Measurements from ENCODE around the gene DERA. TPM values are rescaled to one million over a fixed set of nuclear protein-coding genes. Genes with fewer than 3 reads are reported as not detected.
A peak's percentile ranks its signal among the peaks of the same experiment; 100 is the strongest.
"Not testable (repeated sequence)": the region's sequence is repeated elsewhere in the genome, so short reads cannot be mapped to it uniquely, and the experiment has no call there.

The DERA gene
- polyA plus RNA-seq, 3 donors, result 44.8 to 48.5 (median 44.9) TPM

DNA sequence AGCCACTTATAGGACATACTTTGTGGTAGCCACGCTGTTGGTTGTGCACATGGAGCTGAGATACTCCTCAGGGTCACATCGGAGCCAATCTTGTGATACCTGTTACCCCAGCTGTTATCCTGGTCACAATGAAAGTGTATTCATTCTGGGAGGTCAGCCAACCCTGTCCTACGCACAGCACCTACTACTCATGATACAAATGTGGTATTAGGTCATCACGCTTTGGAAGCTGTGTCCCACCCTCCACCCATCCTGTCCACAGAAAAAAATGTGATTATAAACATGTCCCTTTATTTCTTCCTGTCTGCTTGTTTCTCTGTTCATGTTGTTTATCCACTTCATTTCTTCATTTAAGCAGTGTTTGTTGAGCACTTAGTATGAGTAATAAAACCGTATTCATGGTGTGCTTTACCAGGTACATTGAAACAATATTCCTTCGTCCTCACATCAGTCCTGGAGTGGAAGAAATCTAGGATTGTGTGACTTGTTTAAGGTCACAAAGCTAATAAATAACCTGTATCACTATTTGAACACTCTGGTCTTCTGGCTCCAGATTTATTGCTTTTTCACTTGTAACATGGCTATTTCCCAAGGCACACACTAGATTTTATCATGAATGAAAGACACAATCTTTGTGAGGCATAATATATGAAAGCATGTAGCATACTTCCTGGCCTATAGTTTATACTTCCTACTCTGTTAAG is 73.1 kb downstream of the DERA start:
- DNase-seq (ENCODE audit: extremely low read depth in 1 of 11, low read depth in 9 of 11, low spot score in 4 of 11), result no peak

DNA sequence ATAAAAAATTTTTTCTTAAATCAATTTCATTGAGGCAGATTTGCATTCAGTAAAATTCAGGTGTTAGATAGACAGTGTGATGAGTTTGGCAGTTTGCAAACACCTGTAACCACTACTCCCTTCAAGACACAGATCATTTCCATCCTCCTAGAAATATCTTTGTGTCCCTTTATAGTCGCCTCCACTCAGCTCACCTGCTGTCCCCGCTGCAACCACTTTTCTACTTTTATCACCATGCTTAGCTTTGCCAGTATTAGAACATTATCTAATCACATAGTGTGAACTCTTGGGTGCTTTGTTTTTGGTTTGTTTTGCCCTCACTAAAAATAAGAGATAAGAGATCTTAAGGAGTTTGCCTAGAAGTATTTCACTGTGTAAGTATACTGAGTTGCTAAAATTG is 73.8 kb downstream of the DERA start:
- no peak for DNase-seq (ENCODE audit: extremely low read depth in 1 of 11, low read depth in 9 of 11, low spot score in 4 of 11)

GRCh38 chr12:15987696-15988095 is 76.6 kb downstream of the DERA start:
- DNase-seq (ENCODE audit: extremely low read depth in 1 of 11, low read depth in 9 of 11, low spot score in 4 of 11), result no peak

- peak in 5 of 11 donors; percentile 23 to 43 (median 38) for DNase-seq (ENCODE audit: extremely low read depth in 1 of 11, low read depth in 9 of 11, low spot score in 4 of 11)
Observed at GRCh38 chr12:15988983-15989755, 78.0 kb downstream of the DERA start.

GRCh38 chr12:15995801-15996200 is 84.7 kb downstream of the DERA start:
- no peak for DNase-seq (ENCODE audit: extremely low read depth in 1 of 11, low read depth in 9 of 11, low spot score in 4 of 11)

- no peak for DNase-seq (ENCODE audit: extremely low read depth in 1 of 11, low read depth in 9 of 11, low spot score in 4 of 11)
Observed at GRCh38 chr12:15996254-15996653, 85.1 kb downstream of the DERA start.

- DNase-seq (ENCODE audit: extremely low read depth in 1 of 11, low read depth in 9 of 11, low spot score in 4 of 11), result no peak
Observed at GRCh38 chr12:15996948-15997347, 85.8 kb downstream of the DERA start.

DNA sequence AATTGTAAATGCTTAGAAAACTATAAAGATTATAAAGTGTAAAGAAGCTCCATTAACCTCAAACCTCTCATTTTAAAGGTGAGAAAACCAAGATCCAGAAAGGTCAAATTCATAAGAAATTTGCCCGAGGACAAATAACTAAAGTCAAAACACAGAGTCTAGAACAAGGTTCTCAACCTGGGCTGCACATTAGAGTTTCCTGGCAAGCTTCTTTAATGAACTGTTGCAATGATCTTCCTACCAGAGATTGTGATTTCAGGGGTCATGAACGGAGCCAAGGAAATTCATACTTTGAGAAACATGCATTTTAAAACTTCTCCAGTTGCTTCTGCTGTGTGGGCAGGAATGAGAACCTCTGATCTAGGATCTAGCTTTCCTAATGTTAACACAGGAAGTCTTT is 86.8 kb downstream of the DERA start:
- DNase-seq (ENCODE audit: extremely low read depth in 1 of 11, low read depth in 9 of 11, low spot score in 4 of 11), result no peak

- DNase-seq (ENCODE audit: extremely low read depth in 1 of 11, low read depth in 9 of 11, low spot score in 4 of 11), result no peak
Observed at GRCh38 chr12:16002880-16003279, 91.7 kb downstream of the DERA start.

DNA sequence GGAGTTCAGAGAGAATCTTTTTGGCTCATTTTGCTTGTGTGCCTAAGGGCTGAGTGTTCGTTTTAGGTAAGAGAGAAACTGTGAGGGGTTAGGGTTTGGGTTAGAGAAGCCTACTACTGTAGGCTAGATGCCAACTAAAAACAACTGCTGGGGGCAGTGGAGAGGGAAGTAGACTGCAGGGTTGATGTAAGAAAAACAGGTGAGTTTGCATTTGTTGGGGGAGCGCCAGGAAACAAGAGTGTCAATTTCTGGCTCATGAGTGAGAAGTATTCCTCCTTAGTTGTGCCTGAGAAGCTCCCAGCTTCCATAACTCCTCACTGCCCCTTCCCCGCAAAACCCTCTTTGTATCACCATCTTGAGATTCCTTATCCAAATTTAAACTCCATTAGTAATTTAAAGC is 92.3 kb downstream of the DERA start:
- DNase-seq (ENCODE audit: extremely low read depth in 1 of 11, low read depth in 9 of 11, low spot score in 4 of 11), result no peak

GRCh38 chr12:16006752-16007151 is 95.6 kb downstream of the DERA start:
- DNase-seq (ENCODE audit: extremely low read depth in 1 of 11, low read depth in 9 of 11, low spot score in 4 of 11), result no peak

GRCh38 chr12:16008421-16008824 is 97.3 kb downstream of the DERA start:
- no peak for DNase-seq (ENCODE audit: extremely low read depth in 1 of 11, low read depth in 9 of 11, low spot score in 4 of 11)

DNA sequence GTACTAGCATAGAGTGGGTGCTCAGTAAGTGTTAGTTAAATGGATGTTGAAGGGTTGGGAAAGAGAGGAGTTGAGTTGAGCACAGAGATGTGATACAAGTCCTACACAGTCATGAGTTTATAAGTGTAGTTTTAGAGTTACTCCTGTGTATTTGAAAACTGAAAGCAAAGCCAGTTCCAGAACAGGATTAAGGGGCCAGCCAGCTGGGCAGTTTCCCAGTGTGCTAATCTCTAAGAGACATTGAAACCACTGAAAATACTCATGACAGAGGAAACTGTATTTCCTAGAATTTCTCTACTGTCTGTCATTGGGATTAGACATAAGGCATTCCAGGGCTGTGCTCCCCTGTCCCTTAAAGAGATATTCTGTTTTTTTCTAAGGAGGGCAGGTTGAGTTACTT is 101.0 kb downstream of the DERA start:
- peak in 1 of 11 donors; percentile 1 for DNase-seq (ENCODE audit: extremely low read depth in 1 of 11, low read depth in 9 of 11, low spot score in 4 of 11)

GRCh38 chr12:16013722-16014121 is 102.6 kb downstream of the DERA start:
- not testable (repeated sequence) for DNase-seq (ENCODE audit: extremely low read depth in 1 of 11, low read depth in 9 of 11, low spot score in 4 of 11)

DNA sequence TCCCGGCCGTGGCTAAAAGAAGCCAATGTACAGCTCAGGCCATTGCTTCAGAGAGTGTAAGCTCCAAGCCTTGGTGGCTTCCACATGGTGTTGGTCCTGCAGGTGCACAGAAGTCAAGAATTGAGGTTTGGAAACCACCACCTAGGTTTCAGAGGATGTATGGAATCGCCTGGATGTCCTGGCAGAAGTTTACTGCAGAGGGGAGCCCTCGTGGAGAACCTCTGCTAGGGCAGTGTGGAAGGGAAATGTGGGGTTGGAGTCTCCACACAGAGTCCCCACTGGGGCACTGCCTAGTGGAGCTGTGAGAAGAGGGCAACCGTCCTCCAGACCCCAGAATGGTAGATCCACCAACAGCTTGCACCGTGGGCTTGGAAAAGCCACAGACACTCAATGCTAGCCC is 103.3 kb downstream of the DERA start:
- DNase-seq (ENCODE audit: extremely low read depth in 1 of 11, low read depth in 9 of 11, low spot score in 4 of 11), result not testable (repeated sequence)

DNA sequence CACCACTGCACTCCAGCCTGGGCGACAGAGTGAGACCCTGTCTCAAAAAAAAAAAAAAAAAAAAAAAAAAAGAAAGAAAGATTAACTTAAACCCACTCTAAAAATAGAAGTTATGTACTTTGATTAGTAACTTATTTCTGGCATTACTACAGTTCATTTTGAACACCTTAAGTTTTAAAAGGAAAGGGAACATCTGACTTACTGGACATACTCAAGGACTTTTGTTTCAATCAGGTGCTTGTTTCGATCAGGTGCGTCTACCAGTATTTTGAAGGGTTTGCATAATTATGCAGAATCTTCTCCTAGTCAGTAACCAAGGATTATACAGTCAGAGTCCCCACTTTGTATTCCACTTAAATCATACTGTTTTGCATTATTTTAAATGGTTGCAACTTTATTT is 105.6 kb downstream of the DERA start:
- no peak for DNase-seq (ENCODE audit: extremely low read depth in 1 of 11, low read depth in 9 of 11, low spot score in 4 of 11)

DNA sequence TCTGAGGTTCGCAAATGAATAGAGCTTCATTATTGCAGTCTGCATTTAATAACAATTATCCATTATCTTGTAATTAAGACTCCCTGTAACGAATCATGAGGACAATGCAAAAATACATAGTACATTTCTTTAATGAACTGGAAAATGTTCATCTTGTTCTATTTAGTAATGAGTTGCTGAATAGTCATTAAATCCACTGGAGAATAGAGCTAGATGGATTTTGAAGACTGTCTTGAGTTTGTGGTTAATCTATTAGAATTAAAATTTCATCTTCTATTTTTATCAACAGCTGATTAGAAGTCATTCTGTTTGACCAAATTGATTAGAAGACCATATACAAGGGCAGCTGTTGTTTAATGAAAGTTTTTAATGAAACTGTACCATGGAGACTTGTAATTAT is 107.2 kb downstream of the DERA start:
- no peak for DNase-seq (ENCODE audit: extremely low read depth in 1 of 11, low read depth in 9 of 11, low spot score in 4 of 11)

- no peak for DNase-seq (ENCODE audit: extremely low read depth in 1 of 11, low read depth in 9 of 11, low spot score in 4 of 11)
Observed at GRCh38 chr12:16019136-16019535, 108.0 kb downstream of the DERA start.

DNA sequence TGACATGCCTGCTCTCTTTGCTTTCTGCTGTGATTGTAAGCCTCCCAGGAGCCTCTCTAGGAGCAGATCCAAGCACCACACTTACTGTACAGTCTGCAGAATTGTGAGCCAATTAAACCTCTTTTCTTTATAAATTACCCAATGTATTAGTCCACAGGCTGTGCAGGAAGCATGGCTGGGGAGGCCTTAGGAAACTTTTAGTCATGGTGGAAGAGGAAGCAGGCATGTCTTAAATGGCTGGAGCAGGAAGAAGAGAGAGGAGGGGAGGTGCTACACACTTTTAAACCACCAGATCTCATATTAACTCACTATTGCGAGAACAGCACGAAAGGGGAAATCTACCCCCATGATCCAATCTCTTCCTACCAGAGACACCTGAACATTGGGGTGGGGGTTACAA is 108.9 kb downstream of the DERA start:
- no peak for DNase-seq (ENCODE audit: extremely low read depth in 1 of 11, low read depth in 9 of 11, low spot score in 4 of 11)

- DNase-seq (ENCODE audit: extremely low read depth in 1 of 11, low read depth in 9 of 11, low spot score in 4 of 11), result no peak
Observed at GRCh38 chr12:16021026-16021425, 109.9 kb downstream of the DERA start.

DNA sequence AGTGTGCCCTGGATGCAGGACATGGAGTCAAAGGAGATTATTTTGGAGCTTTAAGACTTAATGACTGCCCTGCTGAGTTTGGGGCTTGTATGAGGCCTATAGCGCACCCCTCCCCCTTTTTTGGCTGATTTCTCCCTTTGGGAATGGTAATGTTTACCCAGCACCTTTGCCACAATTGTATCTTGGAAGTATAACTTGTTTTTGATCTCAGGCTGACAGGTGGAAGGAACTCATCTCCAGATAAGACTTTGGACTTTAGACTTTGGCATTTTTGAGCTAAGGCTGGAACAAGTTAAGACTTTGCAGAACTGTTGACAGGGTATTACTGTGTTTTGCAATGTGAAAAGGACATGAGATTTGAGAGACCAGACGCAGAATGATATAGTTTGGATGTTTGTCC is 110.5 kb downstream of the DERA start:
- no peak for DNase-seq (ENCODE audit: extremely low read depth in 1 of 11, low read depth in 9 of 11, low spot score in 4 of 11)

All from renal cortex interstitium (tissue), 11 donors.